ENCODE data around the gene TMEM151A. TPM values are rescaled to one million over a fixed set of nuclear protein-coding genes. Genes with fewer than 3 reads are reported as not detected.
"Not testable (repeated sequence)": the region's sequence is repeated elsewhere in the genome, so short reads cannot be mapped to it uniquely, and the experiment has no call there.

TMEM151A gene
- total RNA-seq, 1 donor from 2014 or later = 0.24 TPM

DNA sequence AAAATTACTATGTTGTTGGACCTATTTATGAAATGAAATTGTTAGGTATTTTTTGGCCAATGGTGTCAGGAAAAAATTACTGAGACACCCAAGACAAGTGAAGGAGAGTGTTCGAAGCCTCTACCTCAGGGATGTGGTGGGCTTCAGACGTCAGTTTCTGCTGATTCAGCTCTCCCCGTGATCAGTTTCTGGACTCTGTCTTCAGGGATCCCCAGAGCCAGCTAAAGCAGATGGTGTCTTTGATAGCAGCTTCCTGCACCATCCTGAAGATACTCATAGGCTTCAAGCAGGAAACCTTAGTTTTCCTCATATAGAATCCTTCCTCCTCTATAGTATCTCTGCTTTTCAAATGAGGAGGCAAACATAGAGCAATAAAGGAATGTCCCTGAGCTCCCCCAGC, 17.8 kb downstream of the TMEM151A start:
- DNase-seq (ENCODE audit: low spot score) = no peak

DNA sequence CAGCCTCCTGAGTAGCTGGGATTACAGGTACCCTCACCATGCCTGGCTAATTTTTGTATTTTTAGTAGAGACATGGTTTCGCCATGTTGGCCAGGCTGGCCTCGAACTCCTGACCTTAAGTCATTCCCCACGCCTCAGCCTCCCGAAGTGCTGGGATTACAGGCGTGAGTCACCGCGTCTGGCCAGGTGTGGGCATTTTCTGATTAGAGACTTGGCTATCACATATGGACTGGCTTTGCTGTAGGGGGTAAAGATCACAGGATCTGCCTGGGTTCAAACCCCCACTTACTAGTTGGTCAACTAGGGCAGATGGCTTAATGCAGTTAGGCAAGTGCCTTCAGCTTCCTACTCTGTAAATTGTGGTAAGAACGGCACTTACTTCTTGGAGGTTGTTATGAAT, 18.6 kb downstream of the TMEM151A start:
- no peak for DNase-seq (ENCODE audit: low spot score)

GRCh38 chr11:66310803-66311440, 19.2 kb downstream of the TMEM151A start:
- DNase-seq (ENCODE audit: low spot score) = not testable (repeated sequence)

- no peak for DNase-seq (ENCODE audit: low spot score)
These were observed 19.8 kb downstream of the TMEM151A start for GRCh38 chr11:66311470-66311964.

DNA sequence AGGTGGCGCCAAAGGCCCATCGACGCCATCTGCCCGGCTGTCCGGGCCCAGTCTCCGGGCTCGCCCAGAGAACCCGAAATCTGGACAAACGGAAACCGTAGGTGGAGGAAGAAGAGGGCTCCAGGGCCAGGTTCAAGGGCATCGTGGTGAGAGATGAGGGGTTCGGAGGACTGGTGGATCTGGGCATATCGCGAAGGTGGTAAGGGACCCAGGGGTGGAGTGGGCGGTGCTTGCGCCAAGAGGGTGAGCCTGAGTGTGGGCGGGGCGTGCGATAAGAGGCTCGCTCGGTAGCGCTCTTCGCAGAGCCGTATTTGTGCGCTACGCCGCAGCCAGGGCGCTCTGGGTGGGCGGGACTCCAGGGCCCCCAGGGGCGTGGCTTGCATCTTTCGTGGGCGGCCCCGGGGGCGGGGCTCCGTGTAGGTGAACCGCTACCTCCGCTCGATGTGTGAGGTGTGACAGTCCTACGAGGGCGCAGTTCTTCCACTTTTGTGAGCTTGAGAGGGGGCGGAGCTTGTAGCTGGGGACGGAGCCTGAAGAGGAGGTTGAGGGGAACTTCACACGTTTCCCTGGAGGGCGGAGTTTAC, 20.4 kb downstream of the TMEM151A start:
- peak; percentile 97 for DNase-seq (ENCODE audit: low spot score)

DNA sequence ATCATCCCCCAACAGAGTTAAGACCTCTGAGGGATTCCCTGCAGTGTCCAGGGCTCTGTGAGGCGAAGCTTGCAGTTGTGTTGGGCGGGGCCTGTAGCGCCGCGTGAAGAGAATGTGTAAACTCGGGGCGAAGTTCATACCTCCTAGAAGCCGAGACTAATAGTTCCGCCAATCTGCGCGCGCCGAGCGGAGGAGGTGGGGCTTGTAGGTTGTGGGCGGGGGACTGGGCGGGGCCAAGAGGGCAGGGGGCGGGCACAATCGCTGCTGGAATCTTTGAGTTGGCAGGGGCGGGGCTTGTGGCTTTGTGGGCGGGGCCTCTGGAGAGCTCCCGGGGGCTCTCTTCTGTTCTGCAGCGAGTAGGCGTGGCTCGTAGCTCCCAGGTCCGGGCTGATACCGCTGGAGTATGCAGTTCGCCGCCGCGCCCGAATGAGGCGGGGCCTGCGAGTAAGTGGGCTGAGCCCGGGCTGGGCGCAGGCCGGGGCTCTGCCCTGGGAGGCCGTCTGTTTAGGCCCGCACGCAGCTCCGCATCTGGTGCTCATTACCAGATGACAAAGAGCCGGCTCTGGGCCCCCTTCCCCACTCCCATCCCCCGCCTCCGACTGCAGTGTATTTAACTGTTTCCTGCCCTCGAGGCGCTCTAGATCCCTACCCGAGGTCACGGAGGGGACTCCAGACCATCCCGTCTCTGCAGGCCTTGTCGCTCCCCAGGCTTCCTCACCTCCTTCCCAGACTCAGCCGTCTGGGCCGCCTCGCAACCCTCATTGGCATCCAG, 21.0 kb downstream of the TMEM151A start:
- DNase-seq (ENCODE audit: low spot score) = peak; percentile 99

- DNase-seq (ENCODE audit: low spot score) = no peak
These were observed 21.9 kb downstream of the TMEM151A start for GRCh38 chr11:66313321-66314185.

DNA sequence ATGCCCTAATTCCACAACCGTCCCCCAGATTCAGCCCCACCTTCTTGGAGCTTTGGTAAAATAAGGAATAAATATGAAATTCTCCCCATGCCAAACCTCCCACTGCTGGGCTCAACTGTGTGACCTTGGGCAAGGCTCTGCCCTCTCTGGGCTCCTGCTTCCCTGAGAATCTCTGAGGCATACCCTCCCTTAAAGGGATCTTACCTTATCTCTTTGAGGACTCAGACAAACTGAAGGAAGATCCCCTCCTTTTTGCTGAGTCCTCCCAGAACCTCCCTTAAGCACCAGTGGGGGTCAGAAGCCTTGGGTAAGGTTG, 22.4 kb downstream of the TMEM151A start:
- no peak for DNase-seq (ENCODE audit: low spot score)

- no peak for DNase-seq (ENCODE audit: low spot score)
These were observed 23.1 kb downstream of the TMEM151A start for GRCh38 chr11:66314561-66315497.

DNA sequence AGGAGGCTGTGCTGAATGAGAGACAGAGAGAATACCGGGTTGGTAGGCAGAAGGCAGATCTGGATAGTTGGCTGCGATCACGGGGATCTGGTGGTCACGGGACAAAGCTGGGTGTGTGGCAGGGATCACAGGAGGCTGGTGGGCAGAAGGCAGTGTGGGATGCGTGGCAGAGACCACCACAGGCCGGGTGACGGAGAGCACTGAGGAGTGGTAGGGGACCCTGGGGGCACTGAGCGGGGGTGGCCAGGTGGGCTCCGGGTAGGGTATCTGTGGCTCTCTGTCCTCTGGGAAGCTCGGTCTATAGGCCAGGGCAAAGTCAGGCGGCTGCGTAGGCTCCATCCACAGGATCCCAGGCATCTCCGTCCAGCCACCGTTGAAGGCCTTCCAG, 23.8 kb downstream of the TMEM151A start:
- DNase-seq (ENCODE audit: low spot score) = no peak

DNA sequence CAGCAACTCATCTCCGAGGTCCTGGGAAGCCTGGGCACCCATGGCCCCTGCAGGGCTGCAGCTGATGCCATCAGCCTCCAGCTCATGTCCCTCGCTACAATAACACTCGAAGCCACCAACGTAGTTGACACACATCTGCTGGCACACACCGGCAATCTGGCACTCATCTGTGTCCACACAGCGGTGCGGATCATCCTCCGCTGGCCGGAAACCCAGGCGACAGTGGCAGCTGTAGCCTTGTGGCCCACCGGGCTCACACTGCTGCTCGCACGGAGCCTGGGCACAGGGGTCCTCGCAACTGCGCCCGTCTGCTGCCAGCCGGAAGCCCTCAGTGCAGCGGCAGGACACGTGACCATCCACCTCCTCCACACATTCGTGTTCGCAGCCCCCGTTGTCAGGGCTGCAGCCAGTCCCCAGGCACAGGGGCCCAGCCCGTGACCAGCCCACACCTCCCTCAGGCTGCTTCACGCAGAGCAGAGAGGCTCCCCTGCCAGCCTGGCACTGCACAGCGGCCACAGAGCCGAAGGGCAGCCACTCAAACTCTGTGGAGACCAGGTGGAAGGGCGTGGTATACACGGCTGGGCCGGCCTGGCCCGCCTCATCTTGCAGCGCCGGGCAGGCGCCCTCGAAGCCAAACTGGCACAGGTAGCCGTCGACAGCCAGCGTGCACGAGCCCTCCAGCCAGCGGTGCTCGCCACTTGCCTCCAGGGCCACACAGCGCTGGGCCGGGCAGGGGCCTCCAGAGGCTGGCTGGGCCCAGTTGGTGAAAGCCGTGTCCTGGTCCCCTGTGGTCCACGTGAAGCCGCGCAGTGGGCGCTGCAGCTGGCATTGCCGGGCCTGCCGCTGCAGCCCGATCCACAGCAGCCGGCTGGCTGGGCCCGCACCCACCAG, 24.5 kb downstream of the TMEM151A start:
- no peak for DNase-seq (ENCODE audit: low spot score)

GRCh38 chr11:66316849-66317251, 25.2 kb downstream of the TMEM151A start, which contains the start of gene CD248:
TSS of gene CD248 (minus strand) at chr11:66317044. CDS start at chr11:66317027, 17 bp downstream.
- peak; percentile 95 for DNase-seq (ENCODE audit: low spot score)

- DNase-seq (ENCODE audit: low spot score) = peak; percentile 85
These were observed 25.6 kb downstream of the TMEM151A start for GRCh38 chr11:66317322-66317722.

DNA sequence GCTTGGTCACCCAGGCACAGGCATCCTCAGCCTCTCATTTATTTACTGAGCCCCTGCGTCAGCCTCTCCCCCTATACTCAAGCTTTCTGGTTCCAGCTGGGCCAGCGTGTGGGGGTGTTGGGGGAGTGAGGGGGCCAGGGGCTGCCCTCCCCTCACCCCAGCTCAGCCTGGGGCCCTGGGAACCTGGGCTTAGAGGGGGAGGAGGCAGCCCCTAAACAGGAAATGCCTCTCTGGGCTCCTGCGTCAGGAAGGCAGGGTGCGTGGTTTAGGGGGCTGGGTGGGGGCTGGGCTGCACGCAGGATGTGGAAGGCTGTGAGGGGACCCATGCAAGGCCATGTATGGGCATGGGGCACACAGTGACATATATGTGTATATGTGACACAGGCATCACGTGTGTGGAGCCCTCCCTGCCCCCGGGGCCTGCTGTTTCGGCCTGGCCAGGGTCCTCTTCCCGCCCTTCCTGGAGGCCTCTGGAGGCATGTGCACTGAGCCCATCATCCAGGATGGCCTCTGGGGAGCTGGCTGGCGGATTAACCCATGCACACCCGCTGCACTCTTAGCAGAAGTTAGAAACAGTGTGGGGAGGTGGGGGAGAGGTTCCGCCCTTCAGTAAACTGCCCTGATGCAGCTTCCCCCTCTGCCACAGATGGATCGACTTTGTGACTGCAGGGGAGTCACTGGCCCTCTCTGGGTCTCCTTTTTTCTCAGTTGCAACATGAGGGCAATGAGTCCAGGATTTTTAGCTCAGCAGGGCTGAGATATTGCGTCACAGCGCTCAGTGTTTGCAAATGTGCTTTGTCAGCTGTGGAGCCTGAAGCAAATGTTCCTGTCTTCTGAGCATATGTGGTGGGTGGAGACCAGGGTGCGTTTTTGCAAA, 26.3 kb downstream of the TMEM151A start:
- peak; percentile 92 for DNase-seq (ENCODE audit: low spot score)

DNA sequence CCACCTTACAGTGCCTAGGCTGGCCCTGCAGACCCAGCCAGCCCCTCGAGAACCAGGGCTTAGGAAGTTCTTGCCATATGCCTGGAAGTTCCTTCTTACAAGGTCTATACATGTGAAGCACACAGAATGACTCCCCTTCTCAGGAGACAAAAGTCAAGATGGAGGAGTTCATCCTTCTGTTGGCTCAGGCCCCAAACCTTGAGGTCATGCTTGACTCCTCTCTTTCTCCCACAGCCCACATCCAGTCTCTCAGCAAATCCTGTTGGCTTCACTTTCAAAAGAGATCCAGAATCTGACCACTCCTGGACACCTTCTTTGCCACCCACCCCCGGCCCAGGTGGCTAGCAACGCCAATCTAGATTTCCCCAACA, 26.9 kb downstream of the TMEM151A start:
- DNase-seq (ENCODE audit: low spot score) = no peak

- not testable (repeated sequence) for DNase-seq (ENCODE audit: low spot score)
These were observed 28.6 kb downstream of the TMEM151A start for GRCh38 chr11:66320289-66320688.

DNA sequence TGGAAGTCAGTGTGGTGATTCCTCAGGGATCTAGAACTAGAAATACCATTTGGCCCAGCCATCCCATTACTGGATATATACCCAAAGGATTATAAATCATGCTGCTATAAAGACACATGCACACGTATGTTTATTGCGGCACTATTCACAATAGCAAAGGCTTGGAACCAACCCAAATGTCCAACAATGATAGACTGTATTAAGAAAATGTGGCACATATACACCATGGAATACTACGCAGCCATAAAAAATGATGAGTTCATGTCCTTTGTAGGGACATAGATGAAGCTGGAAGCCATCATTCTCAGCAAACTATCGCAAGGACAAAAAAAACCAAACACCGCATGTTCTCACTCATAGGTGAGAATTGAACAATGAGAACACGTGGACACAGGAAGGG, 29.1 kb downstream of the TMEM151A start:
- not testable (repeated sequence) for DNase-seq (ENCODE audit: low spot score)

DNA sequence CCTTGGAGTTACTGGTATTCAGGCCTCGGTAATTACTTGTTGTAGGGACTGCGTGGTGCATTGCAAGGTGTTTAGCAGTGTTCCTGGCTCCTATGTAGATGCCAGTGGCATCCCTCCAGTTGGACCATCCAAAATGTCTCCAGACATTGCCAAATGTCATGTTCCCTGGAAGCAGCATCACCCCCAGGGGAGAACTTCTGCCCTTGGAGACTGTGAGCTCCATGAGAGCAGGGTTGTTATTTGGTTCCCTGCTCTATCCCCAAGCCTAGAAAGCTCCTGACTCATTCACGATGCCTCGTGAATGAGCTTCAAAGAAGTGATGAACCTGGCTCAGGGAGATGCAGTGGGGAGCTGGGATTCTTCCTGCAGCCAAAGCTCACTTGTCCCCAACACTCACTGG, 29.9 kb downstream of the TMEM151A start:
- no peak for DNase-seq (ENCODE audit: low spot score)
